SJSA1 (cell line): ENCODE results near the gene BABAM2. TPM values are rescaled to one million over a fixed set of nuclear protein-coding genes. Genes with fewer than 3 reads are reported as not detected.

Source experiments
- DNase-seq, 2 experiments: peaks; one replicate each; pipeline ENCODE4 v3.0.0-alpha.2; 2015 to 2020; ENCODE audit warnings: low spot score in 2 of 2, low read depth in 1 of 2
- H3K27ac ChIP-seq: fragments of 250-450 bp; sonication (Bioruptor Pico); 2 replicates; pipeline ENCODE4 v1.5.1; 2020; ENCODE audit warnings: mild to moderate bottlenecking, moderate library complexity
- H3K27me3 ChIP-seq: fragments of 250-450 bp; sonication (Bioruptor Pico); replicated peaks from 2 replicates; pipeline ENCODE4 v1.5.1; 2020; ENCODE audit warnings: mild to moderate bottlenecking, moderate library complexity
- H3K36me3 ChIP-seq: fragments of 250-450 bp; sonication (Bioruptor Pico); 2 replicates; pipeline ENCODE4 v1.5.1; 2020; ENCODE audit warnings: mild to moderate bottlenecking
- H3K4me1 ChIP-seq: fragments of 250-450 bp; sonication (Bioruptor Pico); replicated peaks from 2 replicates; pipeline ENCODE4 v1.6.1; 2021; ENCODE audit warnings: mild to moderate bottlenecking
- H3K4me3 ChIP-seq: fragments of 250-450 bp; sonication (Bioruptor Pico); 2 replicates; pipeline ENCODE4 v1.5.1; 2020; ENCODE audit warnings: mild to moderate bottlenecking
- H3K9me3 ChIP-seq: fragments of 250-450 bp; sonication (Bioruptor Pico); replicated peaks from 2 replicates; pipeline ENCODE4 v1.5.1; 2020; ENCODE audit warnings: mild to moderate bottlenecking
- total RNA-seq: library from RNA; depleted of rRNA; stranded (reverse); fragments of >200 nt; shearing (Covaris generic); gene quantifications from 2 replicates; pipeline ENCODE4 v1.2.3, GENCODE V29; 2014; rRNA removed

The BABAM2 gene
- total RNA-seq: 18.7 and 24.6 TPM in 2 replicates

DNA sequence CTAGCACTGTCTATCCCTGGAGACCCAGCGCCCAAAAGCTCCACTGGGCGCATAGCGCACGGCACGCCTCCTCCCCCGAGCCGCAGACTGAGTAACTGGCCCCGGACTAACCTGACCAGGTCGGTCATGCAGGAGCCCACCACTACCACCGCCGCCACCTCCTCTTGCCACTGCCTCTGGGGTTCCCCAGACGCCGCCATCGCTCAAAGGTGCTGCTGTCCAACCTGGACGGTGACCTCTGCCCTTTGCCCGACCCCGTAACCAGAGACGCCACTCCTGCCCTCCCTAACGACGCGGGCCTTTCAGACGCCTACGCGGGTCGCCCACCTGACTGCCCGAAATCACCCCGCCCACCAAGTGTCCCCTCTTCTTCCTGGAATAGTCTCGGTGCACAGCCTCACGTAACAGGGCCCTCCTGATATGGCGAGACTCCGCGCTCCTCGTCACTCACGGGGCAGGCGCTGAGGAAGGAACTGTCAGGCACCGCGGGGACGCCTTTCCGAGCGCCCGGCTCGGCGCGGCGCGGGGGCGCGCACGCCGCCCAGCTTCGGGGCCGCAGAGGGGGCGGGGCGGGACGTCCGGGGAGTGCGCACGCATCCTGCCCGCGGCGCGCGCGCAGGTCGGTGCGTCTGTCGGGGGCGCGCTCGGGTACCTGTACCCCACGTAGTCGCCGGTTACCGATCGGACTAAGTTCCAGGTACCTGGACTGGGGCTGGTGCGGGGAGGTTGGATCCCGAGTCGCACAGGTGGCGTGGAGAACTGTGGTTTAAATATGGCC lies at the start of gene BABAM2, which contains the start of gene RBKS:
BABAM2 (plus strand) TSS at position 584 of the 778 bp plus-strand sequence. CDS start 3,828 bp downstream, outside the sequence.
RBKS (minus strand) TSS at position 242 of the 778 bp plus-strand sequence; CDS start at position 200, 42 bp downstream.
- peak within 1 kb of the TSS; percentile 78 for H3K4me3 ChIP-seq
- DNase-seq: peak; percentile 78 to 90
- no peaks in the 10 kb centered on the region for H3K9me3 ChIP-seq
- peaks cover 10% of the 10 kb centered on the region for H3K36me3 ChIP-seq
- H3K4me1 ChIP-seq: peaks cover 20% of the 10 kb centered on the region
- no peaks in the 10 kb centered on the region for H3K27me3 ChIP-seq
- H3K27ac ChIP-seq: peak within 1 kb of the TSS; percentile 95

DNA sequence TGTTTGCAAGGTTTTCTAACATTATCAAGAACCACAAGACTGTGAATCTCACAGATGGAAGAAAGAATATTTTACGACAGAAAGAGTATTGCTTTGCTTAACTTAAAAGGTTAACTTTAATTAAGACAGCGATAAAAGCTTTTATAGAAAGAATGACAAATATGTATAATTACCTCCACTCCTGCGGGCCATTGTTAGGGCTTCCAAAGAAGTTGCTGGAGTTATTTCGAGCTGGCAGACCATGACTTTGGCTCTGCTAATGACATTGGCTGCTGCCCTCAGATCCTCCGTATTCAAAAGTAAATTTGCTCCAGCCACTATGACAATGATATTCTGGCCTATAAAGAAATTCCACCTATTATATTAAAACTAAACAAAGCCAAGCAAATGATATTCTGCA lies 47.6 kb upstream of the BABAM2 start:
- DNase-seq: no peak
- Histone ChIP-seq H3K27me3 (no peaks in the 10 kb centered on the region), H3K36me3 (no peaks in the 10 kb centered on the region), H3K27ac (no peak overlapping the region), H3K4me3 (no peak overlapping the region), H3K4me1 (no peaks in the 10 kb centered on the region), H3K9me3 (no peaks in the 10 kb centered on the region)

DNA sequence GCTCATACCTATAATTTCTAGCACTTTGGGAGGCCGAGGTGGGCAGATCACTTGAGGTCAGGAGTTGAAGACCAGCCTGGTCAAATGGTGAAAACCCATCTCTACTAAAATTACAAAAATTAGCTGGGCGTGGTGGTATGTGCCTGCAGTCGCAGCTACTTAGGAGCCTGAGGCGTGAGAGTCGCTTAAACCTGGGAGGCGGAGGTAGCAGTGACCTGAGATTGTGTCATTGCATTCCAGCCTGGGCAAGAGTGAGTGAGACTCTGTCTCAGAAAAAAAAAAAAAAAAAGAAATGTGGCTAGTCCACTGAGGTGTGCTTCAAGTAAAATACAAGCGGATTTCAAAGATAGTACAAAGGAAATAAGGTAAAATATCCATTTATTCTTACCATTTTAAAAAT lies 46.5 kb upstream of the BABAM2 start:
- Histone ChIP-seq H3K27me3 (no peaks in the 10 kb centered on the region), H3K27ac (no peak overlapping the region), H3K4me1 (no peaks in the 10 kb centered on the region), H3K36me3 (no peaks in the 10 kb centered on the region), H3K9me3 (no peaks in the 10 kb centered on the region), H3K4me3 (no peak overlapping the region)
- DNase-seq: no peak

GRCh38 chr2:27844821-27845255 lies 45.7 kb upstream of the BABAM2 start:
- H3K36me3 ChIP-seq: no peaks in the 10 kb centered on the region
- no peaks in the 10 kb centered on the region for H3K9me3 ChIP-seq
- no peak overlapping the region for H3K4me3 ChIP-seq
- no peaks in the 10 kb centered on the region for H3K27me3 ChIP-seq
- no peak for DNase-seq
- no peak overlapping the region for H3K27ac ChIP-seq
- H3K4me1 ChIP-seq: no peaks in the 10 kb centered on the region

DNA sequence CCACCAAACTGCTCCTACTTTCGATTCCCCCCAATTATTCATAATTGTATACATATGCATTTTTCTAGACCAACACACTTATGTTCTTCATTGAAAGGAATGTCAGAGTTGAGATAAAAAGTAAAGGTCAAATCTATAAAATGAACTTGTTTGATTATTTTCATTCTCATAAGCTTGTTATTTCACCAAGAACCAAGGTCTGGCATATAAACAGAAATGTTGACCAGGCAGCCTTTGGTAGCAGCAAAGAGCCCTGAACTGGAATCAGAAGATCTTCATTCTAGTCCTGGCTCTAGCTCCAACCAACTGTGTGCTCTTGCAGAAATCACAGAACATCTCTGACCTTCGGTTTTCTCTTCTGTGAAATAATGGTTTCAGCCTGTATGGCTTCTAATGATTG lies 43.2 kb upstream of the BABAM2 start:
- H3K4me1 ChIP-seq: no peaks in the 10 kb centered on the region
- no peaks in the 10 kb centered on the region for H3K27me3 ChIP-seq
- no peak for DNase-seq
- no peaks in the 10 kb centered on the region for H3K36me3 ChIP-seq
- H3K4me3 ChIP-seq: no peak overlapping the region
- no peaks in the 10 kb centered on the region for H3K9me3 ChIP-seq
- H3K27ac ChIP-seq: no peak overlapping the region

DNA sequence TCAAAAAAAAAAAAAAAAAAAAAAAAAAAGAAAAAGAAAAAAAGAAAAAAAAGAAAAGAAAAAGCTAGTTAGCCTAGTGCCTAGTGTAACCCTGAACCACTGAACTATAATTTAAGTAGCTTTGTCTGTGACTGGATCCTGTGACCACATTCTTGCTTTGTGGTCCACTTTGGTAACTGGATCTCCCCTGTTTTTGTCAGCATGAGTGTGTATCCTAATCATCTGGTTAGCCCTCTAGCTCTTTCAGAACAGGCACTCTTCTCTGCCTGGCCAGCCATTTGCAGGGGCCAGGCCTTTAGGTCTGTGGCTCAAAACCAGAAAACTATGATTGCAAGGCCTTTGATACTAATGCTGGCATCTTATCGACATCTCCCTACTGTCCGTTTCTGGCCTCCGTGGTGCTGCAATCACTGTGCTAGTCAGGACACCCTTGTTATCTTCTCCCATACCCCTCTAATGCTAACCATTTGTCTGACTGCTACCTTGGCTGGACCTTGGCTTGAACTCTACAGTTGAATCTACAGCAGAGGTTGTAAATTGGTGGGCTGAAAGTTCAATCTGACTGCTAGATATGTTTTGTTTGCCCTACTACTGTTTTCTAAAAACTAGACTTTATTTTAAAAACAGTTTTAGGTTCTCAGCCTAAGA lies 40.8 kb upstream of the BABAM2 start:
- no peaks in the 10 kb centered on the region for H3K36me3 ChIP-seq
- no peaks in the 10 kb centered on the region for H3K27me3 ChIP-seq
- H3K4me1 ChIP-seq: no peaks in the 10 kb centered on the region
- H3K9me3 ChIP-seq: no peaks in the 10 kb centered on the region
- H3K27ac ChIP-seq: no peak overlapping the region
- no peak for DNase-seq
- no peak overlapping the region for H3K4me3 ChIP-seq

- no peak for DNase-seq
These were observed 37.8 kb upstream of the BABAM2 start for GRCh38 chr2:27852691-27853090.

GRCh38 chr2:27854229-27854862 lies 36.2 kb upstream of the BABAM2 start:
- DNase-seq: no peak

More at GRCh38 chr2:27852691-27853090, 37.8 kb upstream of the BABAM2 start:
- H3K36me3 ChIP-seq: no peaks in the 10 kb centered on the region
- H3K9me3 ChIP-seq: no peaks in the 10 kb centered on the region; the same call in 1 of the 2 replicates
- H3K4me1 ChIP-seq: peaks cover 28% of the 10 kb centered on the region
- H3K4me3 ChIP-seq: no peak overlapping the region
- H3K27me3 ChIP-seq: no peaks in the 10 kb centered on the region
- no peak overlapping the region for H3K27ac ChIP-seq

GRCh38 chr2:27855476-27855875 lies 35.1 kb upstream of the BABAM2 start:
- Histone ChIP-seq H3K27ac (peak overlapping the region; percentile 17; the same call in 1 of the 2 replicates), H3K27me3 (no peaks in the 10 kb centered on the region), H3K9me3 (no peaks in the 10 kb centered on the region; the same call in 1 of the 2 replicates), H3K36me3 (no peaks in the 10 kb centered on the region), H3K4me1 (peaks cover 28% of the 10 kb centered on the region), H3K4me3 (no peak overlapping the region)
- peak in 1 of 2 experiments; percentile 42 for DNase-seq

More at GRCh38 chr2:27854229-27854862, 36.2 kb upstream of the BABAM2 start:
- H3K4me3 ChIP-seq: no peak overlapping the region
- no peaks in the 10 kb centered on the region for H3K36me3 ChIP-seq
- peaks cover 28% of the 10 kb centered on the region for H3K4me1 ChIP-seq
- H3K9me3 ChIP-seq: no peaks in the 10 kb centered on the region; the same call in 1 of the 2 replicates
- H3K27ac ChIP-seq: no peak overlapping the region
- H3K27me3 ChIP-seq: no peaks in the 10 kb centered on the region

DNA sequence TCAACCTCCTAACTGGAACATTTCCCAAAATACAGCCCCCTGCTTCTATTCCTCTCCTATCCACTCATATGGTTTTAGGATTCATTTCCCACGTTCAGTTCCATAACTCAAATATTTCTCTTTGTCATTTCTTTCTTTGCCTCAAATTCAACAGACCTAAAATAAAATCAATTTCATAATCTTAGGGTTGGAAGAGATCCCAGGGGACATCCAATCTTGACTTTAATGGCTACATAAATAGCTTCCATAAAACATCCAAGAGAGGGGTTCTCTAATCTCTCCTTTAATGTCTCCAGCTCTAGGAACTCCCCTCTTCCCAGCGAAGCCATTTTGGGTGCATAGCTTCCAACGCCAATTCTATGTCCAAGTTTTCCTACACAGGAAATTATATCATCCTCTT lies 34.1 kb upstream of the BABAM2 start:
- Histone ChIP-seq H3K4me1 (peaks cover 28% of the 10 kb centered on the region), H3K36me3 (no peaks in the 10 kb centered on the region), H3K27me3 (no peaks in the 10 kb centered on the region), H3K4me3 (no peak overlapping the region), H3K9me3 (no peaks in the 10 kb centered on the region; the same call in 1 of the 2 replicates), H3K27ac (0 out of 2 replicates have a peak overlapping the region, but pooled peaks have one; percentile 15)
- no peak for DNase-seq

DNA sequence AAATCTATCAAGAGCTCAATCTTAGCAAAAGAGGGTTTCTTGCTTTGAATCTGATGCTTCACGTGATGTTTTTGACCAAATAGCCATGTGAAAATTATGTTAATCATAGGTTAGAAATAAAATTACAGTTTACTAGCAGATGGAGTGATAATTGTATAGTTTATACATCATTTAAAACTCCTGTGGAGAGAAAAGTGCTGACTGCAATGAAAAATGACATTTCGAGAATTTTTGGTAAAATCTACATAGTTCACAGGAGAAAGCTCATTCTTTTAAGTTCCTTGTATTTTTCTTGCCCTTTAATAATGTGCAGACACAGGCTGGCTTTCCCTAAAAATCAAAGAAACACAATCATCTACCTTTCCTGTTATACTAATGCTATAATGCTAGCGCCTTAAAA lies 33.6 kb upstream of the BABAM2 start:
- Histone ChIP-seq H3K4me1 (peaks cover 28% of the 10 kb centered on the region), H3K27ac (peak overlapping the region; percentile 11; the same call in 1 of the 2 replicates), H3K4me3 (no peak overlapping the region), H3K36me3 (no peaks in the 10 kb centered on the region), H3K27me3 (no peaks in the 10 kb centered on the region), H3K9me3 (no peaks in the 10 kb centered on the region; the same call in 1 of the 2 replicates)
- no peak for DNase-seq

DNA sequence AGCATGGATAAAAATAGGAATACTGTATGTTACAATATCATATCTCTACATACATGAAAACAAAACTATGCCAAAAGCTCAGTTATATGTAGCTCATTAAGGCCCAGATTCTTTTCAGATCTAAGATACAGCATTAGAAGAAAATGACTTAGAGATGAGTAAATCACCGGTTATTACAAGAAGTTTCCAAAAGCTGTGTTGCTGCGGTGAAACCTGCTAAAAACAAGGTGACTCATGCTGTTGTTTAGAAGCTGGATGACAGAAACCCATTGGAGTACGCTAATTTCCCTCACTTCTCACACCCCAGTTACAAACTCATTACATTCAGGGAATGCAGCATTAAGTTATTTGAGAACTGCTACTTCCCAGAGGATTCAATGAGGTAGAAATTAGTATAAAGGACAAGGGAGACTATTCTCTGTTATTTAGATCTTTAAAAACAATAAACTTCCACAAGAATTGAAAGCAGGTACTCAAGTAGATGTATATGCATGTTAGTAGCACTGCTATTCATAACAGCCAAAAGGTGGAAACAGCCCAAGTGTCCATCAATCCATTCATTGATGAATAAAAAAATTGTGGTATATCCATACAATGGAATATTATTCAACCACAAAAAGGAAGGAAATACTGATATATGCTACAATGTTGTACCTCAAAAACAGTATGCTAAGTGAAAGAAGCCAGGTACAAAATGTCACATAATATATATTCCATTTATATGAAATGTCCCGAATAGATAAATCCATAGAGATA lies 32.9 kb upstream of the BABAM2 start:
- peak overlapping the region; percentile 28 for H3K27ac ChIP-seq
- H3K4me1 ChIP-seq: peaks cover 28% of the 10 kb centered on the region
- no peaks in the 10 kb centered on the region for H3K27me3 ChIP-seq
- H3K36me3 ChIP-seq: no peaks in the 10 kb centered on the region
- DNase-seq: peak in 1 of 2 experiments; percentile 32
- no peaks in the 10 kb centered on the region; the same call in 1 of the 2 replicates for H3K9me3 ChIP-seq
- H3K4me3 ChIP-seq: no peak overlapping the region

DNA sequence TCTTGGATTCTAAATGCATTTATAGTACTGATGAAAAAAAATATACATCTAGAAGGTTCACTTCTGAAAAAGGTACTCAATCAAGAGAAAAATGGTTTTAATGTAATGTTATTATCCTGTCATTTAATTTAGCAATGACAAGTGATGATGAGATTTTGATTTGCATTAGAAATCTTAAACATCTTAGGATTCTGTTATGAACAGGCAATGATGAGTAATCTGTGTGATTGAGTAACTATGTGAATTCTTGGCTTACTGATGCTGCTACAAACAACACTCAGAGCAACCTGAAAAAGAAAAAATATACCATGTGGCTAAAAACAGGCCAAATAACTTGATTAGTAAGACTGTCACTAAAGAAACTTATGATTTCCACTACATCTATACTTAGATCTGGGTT lies 30.4 kb upstream of the BABAM2 start:
- no peak for DNase-seq
- Histone ChIP-seq H3K36me3 (no peaks in the 10 kb centered on the region), H3K4me1 (peaks cover 26% of the 10 kb centered on the region), H3K27me3 (no peaks in the 10 kb centered on the region), H3K27ac (no peak overlapping the region), H3K9me3 (no peaks in the 10 kb centered on the region; the same call in 1 of the 2 replicates), H3K4me3 (no peak overlapping the region)
